ENCODE data around the gene PPP1R9A.

PPP1R9A gene

GRCh38 chr7:95322396-95322795, 415.0 kb downstream of the PPP1R9A start:
- Mint-ChIP-seq H3K27me3 (peaks cover 4% of the 10 kb centered on the region), H3K4me3 (no peak overlapping the region), H3K9me3 (no peaks in the 10 kb centered on the region), H3K27ac (no peak overlapping the region), H3K36me3 (no peaks in the 10 kb centered on the region), H3K4me1 (peaks cover 4% of the 10 kb centered on the region)
- ATAC-seq, result no peak

DNA sequence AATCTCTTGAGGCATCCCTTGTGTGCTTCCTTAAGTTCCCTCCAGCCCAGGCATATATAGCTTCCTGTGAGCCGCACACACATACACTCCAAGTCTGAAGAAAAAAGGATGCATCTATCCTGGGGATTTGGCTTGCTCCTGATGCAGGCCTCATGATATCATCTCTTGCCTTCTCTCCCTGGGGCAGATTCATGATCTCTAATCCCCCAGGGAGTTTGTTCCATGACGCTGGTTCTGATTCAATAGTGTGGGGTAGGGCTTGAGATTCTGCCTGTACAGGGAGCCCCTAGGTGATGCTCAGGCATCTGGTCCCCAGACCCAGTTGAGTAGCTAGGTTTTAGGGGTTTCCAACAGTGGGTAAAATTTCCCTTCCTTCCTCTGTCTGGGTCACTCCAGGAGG, 415.5 kb downstream of the PPP1R9A start:
- Mint-ChIP-seq H3K36me3 (no peaks in the 10 kb centered on the region), H3K4me3 (no peak overlapping the region), H3K4me1 (peaks cover 4% of the 10 kb centered on the region), H3K9me3 (no peaks in the 10 kb centered on the region), H3K27me3 (peaks cover 9% of the 10 kb centered on the region), H3K27ac (no peak overlapping the region)
- no peak for ATAC-seq

- no peak overlapping the region for H3K4me3 Mint-ChIP-seq
- H3K27ac Mint-ChIP-seq, result no peak overlapping the region
- peaks cover 4% of the 10 kb centered on the region for H3K4me1 Mint-ChIP-seq
- H3K36me3 Mint-ChIP-seq, result no peaks in the 10 kb centered on the region
- H3K9me3 Mint-ChIP-seq, result no peaks in the 10 kb centered on the region
- peaks cover 13% of the 10 kb centered on the region for H3K27me3 Mint-ChIP-seq
- ATAC-seq, result no peak
These were observed 416.2 kb downstream of the PPP1R9A start for GRCh38 chr7:95323410-95324129.

GRCh38 chr7:95324431-95324830, 417.0 kb downstream of the PPP1R9A start, which contains the start of gene PON1:
TSS of gene PON1 (minus strand) at chr7:95324532. CDS start at chr7:95324475, 57 bp downstream.
- no peak within 1 kb of the TSS for H3K4me3 Mint-ChIP-seq
- H3K27ac Mint-ChIP-seq, result no peak within 1 kb of the TSS
- peak; percentile 74 for ATAC-seq

DNA sequence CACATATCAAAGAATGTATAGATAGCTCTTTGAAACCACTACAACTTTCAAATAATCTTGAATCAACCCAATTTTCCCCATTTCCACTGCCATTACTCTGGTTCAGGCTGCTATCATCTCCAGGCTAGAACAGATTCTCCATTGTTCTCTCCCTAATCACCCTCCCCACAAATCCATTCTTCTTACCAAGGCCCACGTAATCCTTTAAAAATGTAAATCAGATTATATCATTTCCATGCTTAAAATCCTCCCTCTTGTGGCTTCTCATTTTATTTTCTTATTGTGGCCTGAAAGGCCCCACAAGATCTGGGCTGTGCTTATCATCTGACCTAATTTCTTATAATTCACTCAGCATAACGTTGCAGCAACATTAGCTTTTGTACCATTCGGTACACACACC, 420.0 kb downstream of the PPP1R9A start:
- H3K27ac Mint-ChIP-seq, result no peak overlapping the region
- no peak for ATAC-seq
- no peaks in the 10 kb centered on the region for H3K36me3 Mint-ChIP-seq
- no peak overlapping the region for H3K4me3 Mint-ChIP-seq
- H3K4me1 Mint-ChIP-seq, result peaks cover 7% of the 10 kb centered on the region
- H3K27me3 Mint-ChIP-seq, result peaks cover 13% of the 10 kb centered on the region
- no peaks in the 10 kb centered on the region for H3K9me3 Mint-ChIP-seq

More at GRCh38 chr7:95324431-95324830, 417.0 kb downstream of the PPP1R9A start, which contains the start of gene PON1:
- H3K4me1 Mint-ChIP-seq, result peaks cover 3% of the 10 kb centered on the region
- H3K27me3 Mint-ChIP-seq, result peaks cover 13% of the 10 kb centered on the region
- no peaks in the 10 kb centered on the region for H3K36me3 Mint-ChIP-seq
- no peaks in the 10 kb centered on the region for H3K9me3 Mint-ChIP-seq

DNA sequence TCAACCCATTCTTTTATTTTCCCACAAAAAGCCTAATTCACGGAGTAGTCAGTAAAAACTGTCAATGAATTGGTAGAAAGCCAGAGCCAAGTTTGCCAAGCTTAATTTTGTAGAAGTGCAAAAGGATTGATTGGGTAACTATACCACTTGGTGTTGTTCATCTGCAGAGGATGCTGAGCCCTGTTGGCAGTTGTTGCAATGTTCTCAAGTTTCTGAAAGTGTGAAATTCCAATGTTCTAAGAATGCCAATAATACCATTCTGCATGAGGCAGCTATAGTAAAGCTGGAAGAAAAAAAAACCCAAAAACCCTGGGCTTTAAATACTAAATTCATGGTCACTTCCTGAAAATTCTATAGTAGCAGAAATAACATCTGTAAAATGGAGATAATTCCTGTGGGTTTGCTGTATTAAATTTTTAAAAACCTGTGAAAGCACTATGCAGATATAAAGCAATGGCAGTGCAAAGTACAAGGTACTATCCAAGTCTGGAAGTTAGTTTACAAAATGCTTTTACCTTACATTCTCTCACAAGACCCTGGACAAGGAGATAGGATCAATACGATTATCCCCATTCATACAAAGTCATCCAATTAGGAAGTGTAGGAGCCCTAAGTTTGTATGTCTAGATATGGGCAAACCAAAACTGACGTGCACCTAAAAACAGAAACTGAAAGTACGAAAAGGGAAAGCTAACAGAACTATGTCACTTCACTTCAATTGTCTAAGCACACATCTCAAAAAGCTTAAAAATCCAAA, 423.0 kb downstream of the PPP1R9A start:
- H3K4me3 Mint-ChIP-seq, result peak overlapping the region; percentile 65
- H3K9me3 Mint-ChIP-seq, result no peaks in the 10 kb centered on the region
- peak; percentile 62 for ATAC-seq
- peaks cover 13% of the 10 kb centered on the region for H3K27me3 Mint-ChIP-seq
- H3K4me1 Mint-ChIP-seq, result peaks cover 7% of the 10 kb centered on the region
- peak overlapping the region; percentile 34 for H3K27ac Mint-ChIP-seq
- no peaks in the 10 kb centered on the region for H3K36me3 Mint-ChIP-seq

GRCh38 chr7:95330961-95331337, 423.6 kb downstream of the PPP1R9A start:
- Mint-ChIP-seq H3K9me3 (no peaks in the 10 kb centered on the region), H3K27me3 (peaks cover 13% of the 10 kb centered on the region), H3K4me1 (peaks cover 7% of the 10 kb centered on the region), H3K27ac (peak overlapping the region; percentile 34), H3K4me3 (peak overlapping the region; percentile 65), H3K36me3 (no peaks in the 10 kb centered on the region)
- ATAC-seq, result no peak

DNA sequence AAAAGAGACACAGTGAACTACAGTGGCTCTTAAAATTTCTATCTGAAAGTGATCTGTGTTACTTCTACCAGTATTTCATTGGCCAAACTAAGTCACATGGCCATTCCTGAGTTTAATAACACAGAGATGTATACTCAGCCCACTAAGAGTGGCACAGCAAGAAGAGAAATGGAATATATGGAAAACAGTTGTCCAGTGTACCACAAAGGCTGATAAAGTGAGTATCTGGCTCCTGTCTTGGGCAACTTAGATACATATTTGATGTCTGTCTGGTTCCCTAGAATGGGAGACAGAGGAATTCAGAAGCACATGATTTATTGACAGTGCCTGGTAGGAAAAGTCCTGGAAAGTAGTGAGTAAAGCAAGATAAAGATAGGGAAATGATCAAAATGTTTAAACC, 427.1 kb downstream of the PPP1R9A start:
- Mint-ChIP-seq H3K9me3 (peaks cover 3% of the 10 kb centered on the region), H3K27ac (no peak overlapping the region), H3K4me3 (no peak overlapping the region), H3K36me3 (no peaks in the 10 kb centered on the region), H3K4me1 (peaks cover 7% of the 10 kb centered on the region), H3K27me3 (no peaks in the 10 kb centered on the region)
- ATAC-seq, result no peak

DNA sequence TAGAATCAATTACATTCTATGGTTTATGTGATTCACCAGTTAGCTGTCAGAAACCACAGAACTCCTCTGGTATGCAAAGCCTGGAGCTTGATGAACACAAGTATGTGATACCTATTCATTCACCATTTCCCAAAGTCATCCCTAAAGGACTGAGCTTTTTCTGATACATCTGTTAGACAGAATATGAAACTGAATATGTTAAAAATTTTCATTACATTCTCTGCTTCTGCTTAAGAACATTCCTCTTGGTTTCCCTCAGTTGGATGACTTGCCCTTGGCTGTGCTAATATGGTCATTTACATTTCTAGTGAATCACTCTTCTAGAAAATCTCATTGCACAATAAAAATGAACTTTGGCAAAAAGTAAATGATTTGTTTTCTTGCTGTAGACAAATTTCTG, 427.7 kb downstream of the PPP1R9A start:
- Mint-ChIP-seq H3K27ac (no peak overlapping the region), H3K27me3 (no peaks in the 10 kb centered on the region), H3K4me3 (no peak overlapping the region), H3K4me1 (peaks cover 7% of the 10 kb centered on the region), H3K36me3 (no peaks in the 10 kb centered on the region), H3K9me3 (peaks cover 3% of the 10 kb centered on the region)
- ATAC-seq, result no peak

GRCh38 chr7:95338832-95339231, 431.4 kb downstream of the PPP1R9A start:
- ATAC-seq, result no peak
- Mint-ChIP-seq H3K4me1 (no peaks in the 10 kb centered on the region), H3K27me3 (peaks cover 13% of the 10 kb centered on the region), H3K27ac (no peak overlapping the region), H3K4me3 (no peak overlapping the region), H3K9me3 (peaks cover 3% of the 10 kb centered on the region), H3K36me3 (no peaks in the 10 kb centered on the region)

DNA sequence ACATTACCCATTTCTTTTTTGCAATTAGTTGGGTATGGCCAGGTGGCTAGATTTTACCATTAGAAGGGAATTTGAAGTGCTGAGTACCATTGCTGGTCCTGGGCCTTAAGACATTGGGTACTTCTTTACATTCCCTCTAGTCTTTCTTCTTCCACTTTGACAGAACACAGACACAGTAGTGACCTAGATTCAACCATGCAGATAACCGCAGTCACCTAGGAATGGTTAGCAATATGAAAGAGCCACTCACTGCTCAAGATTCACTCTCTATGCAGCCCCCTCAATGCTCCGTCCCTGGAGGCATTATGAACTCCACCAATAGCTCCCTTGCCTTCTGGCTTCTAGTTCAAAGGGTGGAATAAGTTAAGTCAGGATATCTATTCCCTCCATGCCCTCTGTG, 433.1 kb downstream of the PPP1R9A start:
- Mint-ChIP-seq H3K4me3 (no peak overlapping the region), H3K27ac (no peak overlapping the region), H3K4me1 (no peaks in the 10 kb centered on the region), H3K27me3 (peaks cover 16% of the 10 kb centered on the region), H3K9me3 (peaks cover 3% of the 10 kb centered on the region), H3K36me3 (no peaks in the 10 kb centered on the region)
- peak; percentile 44 for ATAC-seq

GRCh38 chr7:95342029-95342428, 434.6 kb downstream of the PPP1R9A start:
- Mint-ChIP-seq H3K27ac (no peak overlapping the region), H3K36me3 (no peaks in the 10 kb centered on the region), H3K27me3 (peaks cover 16% of the 10 kb centered on the region), H3K4me3 (no peak overlapping the region), H3K9me3 (peaks cover 3% of the 10 kb centered on the region), H3K4me1 (no peaks in the 10 kb centered on the region)
- no peak for ATAC-seq

- Mint-ChIP-seq H3K4me3 (no peak overlapping the region), H3K27ac (no peak overlapping the region), H3K4me1 (no peaks in the 10 kb centered on the region), H3K9me3 (peaks cover under 1% of the 10 kb centered on the region), H3K27me3 (peaks cover 16% of the 10 kb centered on the region), H3K36me3 (no peaks in the 10 kb centered on the region)
- no peak for ATAC-seq
These were observed 435.4 kb downstream of the PPP1R9A start for GRCh38 chr7:95342642-95343307.

All from stimulated activated memory B cell treated with anti-CD40 and anti-IgM and Interleukin-4, amounts not matched to agents 10 μg/mL and 1 μg/mL and 100 μg/mL, for 72 hours (primary cell).